IPS-NIHi7 (cell line): ENCODE results near the gene AAR2.

Experiments used
- DNase-seq: peaks from one replicate; pipeline ENCODE4 v3.0.0; 2012; ENCODE audit warnings: mixed read lengths; ENCODE audit errors: extremely low spot score

Gene AAR2

DNA sequence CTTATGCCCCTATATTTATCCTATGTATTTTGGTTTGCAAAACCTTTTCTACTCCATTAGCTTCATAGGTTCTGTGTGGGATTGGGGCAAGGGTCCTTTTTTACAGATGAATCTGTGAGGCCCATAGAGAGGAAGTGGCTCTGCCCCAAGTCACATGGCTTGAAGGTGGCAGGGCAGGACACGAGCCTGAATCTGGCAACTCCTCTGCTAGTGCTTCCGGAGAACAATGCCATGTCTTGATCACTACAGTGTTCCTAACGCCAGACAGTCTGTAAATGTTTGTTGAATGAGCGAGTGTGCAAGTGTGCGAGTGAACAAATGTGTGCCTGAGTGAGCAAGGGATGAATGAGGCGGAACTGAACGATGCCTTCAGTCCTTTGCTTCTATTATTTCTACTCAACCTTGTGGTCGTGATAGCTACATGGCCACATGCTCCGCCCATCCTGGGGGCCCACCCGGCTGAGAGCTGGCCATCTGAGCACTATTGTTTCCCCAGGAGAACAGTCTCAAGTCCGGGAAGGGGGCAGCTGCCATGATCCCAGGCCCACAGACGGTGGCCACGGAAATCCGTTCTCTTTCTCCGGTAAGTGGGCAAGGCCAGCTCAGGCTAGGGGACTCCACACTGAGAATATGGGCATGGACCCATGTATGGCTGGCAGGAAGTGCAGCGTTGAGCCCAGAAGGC is 17.8 kb upstream of the AAR2 start:
- no peak for DNase-seq

DNA sequence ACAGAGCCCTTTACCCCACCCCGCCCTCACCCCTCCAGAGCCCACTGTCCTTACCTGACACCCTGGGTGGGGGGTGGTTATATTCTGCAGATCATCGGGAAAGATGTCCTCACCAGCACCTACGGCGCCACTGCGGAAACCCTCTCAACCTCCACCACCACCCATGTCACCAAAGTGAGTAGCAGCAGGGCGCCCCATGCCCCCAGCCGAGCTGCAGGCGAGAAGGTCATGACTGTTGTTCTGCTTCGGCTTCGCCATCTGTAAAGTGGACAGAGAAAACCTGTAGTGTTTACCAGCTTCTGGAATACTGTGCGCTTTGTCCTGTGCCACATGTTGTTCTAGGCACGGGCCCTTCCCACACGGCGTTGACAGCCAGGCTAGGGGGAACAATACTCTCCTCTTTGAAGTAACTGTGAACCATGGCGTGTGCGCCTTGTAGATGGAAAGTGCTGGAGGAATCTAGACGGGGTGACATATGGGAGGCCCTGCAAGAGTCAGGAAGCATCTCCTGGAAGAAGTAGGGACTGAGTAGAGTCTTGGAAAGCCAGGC is 16.5 kb upstream of the AAR2 start:
- DNase-seq, result no peak

DNA sequence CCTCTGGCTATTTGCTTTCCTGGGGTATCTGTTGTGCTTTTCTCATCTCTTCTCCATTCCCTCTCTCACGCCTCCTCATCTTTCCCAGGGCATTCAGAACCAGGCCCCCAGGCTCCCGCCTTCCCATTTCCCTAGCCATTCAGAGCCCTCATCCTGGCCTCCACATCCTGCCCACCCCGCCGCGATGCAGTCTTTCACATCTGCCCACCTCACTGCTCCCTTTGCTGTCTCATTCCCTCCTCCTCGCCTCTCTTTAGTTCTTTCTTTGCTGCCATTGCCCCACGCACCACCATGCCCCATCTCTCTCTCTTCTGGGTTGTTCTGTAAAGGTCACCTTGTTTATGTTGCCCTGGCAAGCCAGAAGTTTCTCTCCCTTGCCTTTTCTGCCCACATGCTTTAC is 10.6 kb upstream of the AAR2 start:
- no peak for DNase-seq

DNA sequence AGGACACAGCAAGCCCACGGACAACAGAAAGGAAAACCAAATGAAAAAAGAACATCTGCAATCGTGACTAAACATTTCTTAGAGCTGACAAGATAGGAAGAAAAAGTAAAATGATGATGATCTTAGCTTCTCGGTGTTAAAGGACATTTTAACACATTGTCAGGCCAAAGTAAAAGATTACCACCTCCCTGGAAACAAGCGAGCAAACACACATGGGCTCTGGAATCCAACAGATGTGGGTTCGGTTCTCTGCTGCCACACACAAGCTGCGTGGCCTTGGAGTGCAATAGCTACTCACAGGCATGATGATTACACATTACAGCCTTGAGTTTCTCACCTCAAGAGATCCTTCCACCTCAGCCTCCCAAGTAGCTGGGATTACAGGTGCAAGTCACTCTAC is 7.5 kb upstream of the AAR2 start:
- no peak for DNase-seq

DNA sequence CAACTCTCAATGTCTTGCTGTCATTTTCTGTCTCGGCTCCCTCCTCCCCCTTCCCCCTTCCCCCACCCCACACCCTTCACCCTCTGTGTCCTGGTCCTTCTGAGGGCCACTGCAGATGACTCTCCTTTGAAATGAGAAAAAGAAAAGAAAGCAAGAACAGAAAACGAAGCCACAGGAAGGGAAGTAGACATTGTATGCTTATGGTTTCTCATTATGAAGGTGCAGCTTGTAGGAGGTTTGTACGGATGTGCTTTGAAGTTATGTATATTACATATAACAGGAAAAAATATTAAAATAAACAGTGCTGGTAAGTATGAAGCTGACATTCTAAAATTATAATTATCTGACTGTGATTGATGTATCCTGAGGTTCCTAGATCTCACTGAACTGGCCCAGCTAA is 6.3 kb upstream of the AAR2 start:
- no peak for DNase-seq

DNA sequence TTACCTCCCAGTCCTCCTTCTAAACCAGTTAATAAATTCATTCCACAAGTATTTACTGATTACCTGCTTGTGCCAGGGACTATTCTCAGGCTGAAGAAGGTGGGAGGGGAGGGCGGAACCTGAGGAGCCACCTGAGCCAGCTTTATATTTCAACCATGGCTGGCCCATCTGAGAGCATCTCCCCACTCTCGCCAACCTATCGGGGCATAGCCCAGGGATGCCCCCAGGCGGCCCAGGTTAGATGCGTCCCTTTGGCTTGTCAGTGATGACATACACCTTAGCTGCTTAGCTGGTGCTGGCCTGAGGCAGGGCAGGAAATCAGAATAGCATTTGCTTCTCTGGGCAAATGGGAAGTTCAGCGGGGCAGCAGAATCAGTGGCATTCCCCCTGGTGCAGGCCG is 4.9 kb upstream of the AAR2 start:
- DNase-seq, result peak; percentile 26

DNA sequence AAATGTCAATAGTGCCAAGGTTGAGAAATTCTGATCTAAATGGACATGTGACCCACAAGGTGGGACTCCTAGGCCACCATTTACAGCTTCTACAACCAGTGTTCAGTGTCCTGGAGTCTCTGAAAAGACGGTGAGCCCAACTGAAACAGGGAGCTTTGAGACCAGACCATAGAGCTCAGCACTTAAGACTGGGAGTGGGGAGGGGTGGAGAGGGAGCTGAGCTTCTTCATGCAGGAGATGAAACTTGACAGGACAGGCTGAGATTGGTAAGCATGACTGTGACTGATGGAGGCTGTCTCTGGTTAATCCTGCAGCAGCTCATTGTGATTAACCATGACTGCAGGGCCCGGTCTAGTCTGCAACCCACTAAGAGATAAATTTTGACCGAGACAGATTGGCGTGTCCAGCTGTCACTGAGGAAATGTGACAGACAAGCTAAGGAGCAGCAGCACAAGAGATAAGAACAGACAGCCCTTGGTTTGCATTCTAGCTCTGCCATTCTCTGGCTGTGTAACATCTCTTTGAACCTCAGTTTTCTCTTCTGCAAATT is 1.4 kb upstream of the AAR2 start:
- DNase-seq, result no peak

DNA sequence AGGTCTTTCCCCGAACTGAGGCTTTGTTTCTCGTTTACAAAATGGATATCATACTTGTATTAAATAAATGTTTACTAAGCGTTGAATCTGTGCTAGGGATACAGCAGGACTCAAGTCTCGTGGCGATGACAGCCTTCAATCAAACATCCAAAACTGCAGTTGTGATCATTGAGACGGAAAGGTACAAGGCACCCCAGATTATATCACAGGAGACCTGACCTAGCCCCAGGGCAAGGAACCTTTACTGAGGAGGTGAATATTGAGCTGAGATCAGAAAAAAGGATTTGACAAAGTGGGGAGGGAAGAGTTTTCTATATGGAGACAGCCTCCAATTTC is 476 bp downstream of the AAR2 start:
- DNase-seq, result no peak

DNA sequence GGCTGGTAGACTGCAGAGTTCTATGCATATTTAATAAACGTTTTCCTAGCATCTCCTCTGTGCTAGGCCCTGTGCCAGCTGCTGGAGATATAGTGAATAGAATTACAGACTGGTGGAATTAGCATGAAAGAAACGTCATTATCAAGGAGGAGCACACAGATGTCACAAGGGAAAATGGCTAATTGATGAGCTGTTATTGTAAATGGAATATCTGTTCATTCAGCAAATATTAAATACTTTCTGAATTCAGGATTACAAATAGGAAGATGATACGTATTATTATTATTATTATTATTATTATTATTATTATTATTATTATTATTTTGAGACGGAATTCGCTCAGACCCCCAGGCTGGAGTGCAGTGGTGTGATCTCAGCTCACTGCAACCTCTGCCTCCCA is 1.2 kb downstream of the AAR2 start:
- DNase-seq, result no peak

DNA sequence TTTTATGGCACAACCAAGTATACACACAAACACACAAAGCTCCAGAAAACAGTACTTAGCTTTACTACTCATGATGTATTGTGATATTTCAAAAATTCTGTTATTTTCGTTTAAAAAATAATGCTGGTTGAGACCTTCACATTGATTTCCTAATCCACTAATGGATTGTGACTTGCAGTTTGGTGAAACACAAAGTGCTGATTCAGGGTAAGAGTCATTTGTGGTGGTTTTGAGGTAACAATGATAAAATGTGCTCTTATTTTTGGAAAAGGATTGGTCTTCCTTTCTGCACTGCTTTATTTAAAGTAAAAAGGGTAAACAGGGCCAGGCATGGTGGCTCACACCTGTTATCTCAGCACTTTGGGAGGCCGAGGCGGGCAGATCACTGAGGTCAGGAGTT is 1.9 kb downstream of the AAR2 start:
- no peak for DNase-seq

DNA sequence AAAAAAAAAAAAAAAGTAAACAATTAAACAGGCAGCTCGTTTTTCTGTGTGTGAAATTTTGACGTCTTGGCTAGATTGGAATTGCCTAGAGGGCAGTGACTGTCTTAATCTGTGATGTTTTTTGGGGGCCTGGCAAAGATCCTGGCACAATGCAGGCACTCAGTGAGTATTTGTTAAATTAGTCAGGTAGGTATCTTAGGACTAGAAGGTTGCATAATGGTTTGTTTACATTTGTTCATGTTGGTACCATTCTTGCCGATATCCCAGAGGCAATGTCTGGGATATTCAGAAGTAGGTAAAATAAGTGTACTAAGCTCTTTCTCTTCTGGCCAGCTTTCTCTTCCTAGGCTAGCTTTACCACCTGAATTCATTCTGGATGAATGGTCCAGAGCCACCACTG is 2.5 kb downstream of the AAR2 start:
- DNase-seq, result no peak

DNA sequence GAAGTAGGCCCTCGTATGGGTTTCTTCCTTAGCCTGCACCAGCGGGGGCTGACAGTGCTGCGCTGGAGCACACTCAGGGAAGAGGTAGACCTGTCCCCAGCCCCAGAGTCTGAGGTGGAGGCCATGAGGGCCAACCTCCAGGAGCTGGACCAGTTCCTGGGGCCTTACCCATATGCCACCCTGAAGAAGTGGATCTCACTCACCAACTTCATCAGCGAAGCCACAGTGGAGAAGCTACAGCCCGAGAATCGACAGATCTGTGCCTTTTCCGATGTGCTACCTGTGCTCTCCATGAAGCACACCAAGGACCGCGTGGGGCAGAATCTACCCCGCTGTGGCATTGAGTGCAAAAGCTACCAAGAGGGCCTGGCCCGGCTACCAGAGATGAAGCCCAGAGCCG is 3.8 kb downstream of the AAR2 start:
- DNase-seq, result no peak

DNA sequence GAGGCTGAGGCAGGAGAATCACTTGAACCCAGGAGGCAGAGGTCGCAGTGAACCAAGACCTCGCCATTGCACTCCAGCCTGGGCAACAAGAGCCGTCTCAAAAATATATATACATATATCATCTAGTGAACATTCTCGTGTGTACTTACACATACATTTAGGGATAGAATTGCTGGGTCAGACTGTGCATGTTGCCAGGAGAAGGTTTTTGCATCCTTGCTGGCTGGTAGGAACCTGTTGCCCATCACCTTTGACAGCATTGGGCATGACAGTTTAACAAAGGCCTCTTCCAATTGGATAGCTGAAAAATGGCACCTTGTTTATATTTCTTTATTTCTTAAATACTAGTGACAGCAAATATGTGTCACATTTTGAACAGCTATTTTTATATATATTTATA is 5.4 kb downstream of the AAR2 start:
- DNase-seq, result no peak

DNA sequence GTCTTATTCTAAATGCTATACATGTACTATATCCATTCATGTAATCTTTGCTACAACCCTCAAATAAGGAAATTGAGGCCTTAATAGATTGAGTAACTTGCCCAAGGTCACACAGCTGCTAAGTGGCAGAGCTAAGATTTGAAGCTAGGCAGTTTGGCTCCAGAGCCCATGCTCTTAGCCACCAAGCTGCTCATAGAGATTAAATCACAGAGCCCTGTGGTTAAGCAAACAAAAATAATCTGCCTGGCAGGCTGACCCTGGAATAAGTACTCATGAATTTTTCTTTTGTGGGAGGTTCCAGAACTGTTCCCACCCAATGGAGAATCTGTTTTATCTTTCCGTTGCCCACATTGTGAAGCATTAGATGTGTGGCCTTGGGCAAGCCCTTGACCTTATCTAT is 7.4 kb downstream of the AAR2 start:
- DNase-seq, result no peak

DNA sequence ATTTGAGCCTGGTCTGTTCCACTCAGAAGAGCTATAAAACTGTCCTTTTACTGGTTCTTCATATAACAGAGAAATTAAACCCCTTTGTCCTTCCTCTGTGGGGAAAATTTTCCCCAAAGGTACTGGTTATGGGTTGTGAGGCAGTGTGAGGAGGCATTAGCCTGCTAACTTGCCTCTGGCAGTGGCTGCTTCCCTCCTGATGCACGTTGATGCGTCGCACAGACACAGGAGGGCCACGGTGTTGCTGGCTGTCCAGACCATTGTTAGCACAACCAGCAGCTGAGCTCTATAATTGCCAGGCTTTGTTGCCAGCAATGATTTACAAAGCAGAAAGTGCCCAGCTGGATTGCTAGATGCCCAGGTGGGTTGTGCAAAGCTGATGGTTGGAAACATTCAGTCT is 10.1 kb downstream of the AAR2 start:
- no peak for DNase-seq

DNA sequence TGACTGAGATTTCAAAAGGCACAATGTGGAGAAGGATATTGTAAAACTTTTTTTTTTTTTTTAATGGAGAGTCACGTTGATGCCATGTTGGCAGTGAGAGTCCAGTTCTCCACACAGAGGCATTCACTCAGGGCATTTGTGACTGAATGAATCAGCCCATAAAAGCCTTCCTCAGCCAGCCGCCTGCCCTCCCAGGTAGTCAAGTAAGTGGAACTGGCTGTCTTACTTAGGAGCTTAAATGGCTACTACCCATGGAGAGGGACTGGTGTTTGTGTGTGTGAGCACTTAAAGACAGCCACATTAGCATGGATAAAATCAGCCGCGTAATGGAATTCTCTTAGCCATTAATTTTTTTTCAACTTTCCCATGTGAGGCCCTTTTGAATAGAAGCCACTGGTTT is 12.6 kb downstream of the AAR2 start:
- no peak for DNase-seq

DNA sequence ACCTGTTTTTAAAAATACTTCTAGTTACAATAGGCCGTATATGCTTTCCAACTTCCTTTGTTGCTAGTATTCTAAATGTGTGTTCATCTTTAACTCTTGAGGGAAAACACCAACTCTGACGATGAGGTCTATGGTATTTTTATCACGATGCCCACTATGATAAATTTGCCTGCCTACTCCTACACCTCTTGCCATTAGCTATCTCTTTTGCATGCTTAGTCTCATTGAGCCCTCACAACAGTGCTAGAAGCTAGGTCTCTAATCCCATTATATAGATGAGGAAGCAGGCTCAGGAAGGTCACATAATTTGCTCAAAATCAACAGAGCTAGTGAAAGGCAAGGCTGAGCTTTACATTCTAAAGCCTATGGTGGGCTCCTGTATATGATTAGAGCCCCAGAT is 13.2 kb downstream of the AAR2 start:
- DNase-seq, result no peak

DNA sequence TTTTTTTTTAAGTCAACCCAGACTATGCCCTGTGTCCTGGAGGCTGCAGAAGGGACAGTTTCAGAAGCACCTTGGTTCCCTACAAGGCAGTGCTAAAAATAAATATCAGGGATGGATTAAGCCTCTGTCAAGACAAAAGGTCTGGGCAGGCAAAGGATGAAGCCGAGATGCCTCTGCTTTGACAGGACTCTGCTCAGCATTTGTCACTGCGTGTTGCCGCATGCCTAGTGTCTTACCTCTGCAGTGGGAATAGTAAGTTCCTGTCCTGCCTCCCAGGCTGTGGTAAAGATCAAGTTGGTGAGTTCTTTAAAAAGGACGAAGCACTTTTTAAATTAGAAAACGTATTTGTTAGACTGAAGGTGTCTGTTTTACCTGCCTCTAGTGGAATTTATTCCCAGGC is 15.1 kb downstream of the AAR2 start:
- no peak for DNase-seq

DNA sequence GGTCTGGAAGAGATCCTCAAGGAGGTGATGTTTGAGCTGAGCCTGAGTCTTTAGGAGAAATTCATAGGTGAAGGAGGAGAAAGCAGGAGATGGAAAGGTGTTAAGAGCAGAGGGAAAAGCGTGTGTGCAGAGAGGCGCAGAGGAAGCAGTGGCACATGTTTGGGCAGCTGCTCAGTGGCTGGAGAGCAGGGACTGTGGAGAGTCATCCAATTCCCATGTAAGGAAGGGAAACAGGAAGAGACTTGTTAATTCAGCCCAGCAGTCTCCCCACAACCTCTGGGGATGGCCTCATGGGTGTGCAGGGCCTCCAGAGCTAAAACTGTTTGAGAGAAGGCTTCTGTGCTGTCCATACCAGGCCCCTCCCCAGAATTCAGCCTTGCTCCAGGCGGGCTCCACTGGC is 16.2 kb downstream of the AAR2 start:
- DNase-seq, result no peak

DNA sequence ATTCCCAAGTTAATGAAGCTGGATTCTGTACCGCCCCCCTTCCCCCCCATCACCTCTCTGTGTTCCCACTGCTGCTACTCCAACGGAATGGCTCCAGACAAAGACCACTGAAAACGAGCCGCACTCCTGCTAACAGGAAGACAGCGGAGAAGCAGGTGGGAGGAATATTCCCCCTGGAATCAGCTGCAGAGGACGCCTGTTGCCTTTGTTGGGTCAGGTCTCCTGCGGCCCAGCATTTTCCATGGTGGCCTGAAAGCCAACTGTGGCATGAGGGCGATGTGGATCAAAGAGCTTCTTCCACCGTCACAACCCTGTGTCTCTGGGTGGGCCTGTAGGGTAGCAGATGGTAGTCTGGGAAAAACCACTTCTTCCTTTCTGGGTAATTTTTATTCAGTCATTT is 16.8 kb downstream of the AAR2 start:
- DNase-seq, result no peak

DNA sequence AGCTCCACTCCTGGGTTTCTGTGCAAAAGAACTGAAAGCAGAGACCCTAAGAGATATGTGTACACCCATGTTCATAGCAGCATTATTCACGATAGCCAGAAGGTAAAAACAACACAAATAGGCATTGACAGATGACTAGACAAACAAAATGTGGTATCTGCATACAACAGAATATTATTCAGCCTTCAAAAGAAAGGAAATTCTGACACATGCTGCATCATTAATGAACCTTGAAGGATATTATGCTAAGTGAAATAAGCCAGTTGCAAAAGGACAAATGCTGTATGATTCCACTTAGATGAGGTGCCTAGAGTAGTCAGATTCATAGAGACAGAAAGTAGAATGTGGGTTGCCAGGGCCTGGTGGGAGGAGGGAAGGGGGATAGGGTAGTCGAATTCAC is 17.8 kb downstream of the AAR2 start:
- no peak for DNase-seq

DNA sequence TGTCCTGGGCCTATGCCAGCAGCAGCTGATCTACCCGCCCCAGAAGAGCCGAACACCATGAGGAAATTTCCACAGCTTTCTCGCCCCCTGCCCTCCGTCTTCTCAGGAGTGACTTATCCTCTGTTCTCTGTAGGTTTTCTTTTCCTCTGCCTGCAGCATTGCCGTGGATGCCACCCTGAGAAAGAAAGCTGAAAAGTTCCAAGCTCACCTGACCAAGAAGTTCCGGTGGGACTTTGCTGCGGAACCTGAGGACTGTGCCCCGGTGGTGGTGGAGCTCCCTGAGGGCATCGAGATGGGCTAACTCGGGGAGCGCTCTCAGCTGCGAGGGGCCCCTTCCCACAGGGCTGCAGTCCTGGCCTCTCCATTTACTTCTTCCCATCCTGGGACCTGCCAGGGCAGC is 19.2 kb downstream of the AAR2 start:
- DNase-seq, result no peak

DNA sequence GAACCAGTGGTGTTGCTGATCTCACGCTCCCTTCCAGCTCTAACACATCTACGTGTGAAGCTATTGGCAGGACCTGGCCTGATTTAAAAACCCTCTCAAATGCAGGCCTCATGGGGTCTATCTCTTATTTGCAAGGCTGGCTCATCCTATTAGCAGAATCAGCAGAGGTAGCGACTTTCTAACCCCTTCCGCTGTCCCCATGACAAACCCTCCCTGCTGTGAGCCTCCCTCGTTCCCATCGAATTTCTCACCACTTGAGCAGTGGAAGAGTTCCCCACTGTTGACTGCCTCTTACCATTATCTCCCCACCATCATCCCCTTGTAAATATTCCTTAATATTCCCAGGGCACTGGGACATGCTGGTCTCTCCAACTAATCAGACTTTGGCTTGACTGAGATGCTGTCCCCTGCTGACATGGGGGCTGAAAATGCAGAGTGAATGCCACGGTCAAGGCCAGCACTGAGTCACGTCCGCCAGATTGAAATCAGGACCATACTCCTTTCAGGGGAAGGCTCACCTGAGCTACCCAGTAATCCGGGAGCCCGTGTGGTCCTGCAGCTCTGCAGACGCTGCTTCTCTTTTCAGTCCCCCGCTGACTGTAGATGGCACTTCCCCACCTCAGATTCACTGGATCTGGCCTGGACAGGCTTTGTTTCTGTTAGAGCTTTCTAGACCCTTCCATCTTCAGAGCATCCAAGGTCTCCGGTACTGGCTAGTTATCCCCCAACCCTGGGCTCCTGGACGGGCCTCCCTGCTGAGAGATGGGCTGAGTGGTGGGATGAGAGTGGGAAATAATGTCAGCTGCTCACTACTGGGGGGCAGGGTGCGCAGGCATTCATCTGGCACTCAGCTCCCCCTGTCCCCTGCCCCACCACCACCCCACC is 23.1 kb downstream of the AAR2 start:
- DNase-seq, result peak; percentile 67
